Adrenal gland (tissue), 12 donors: ENCODE measurements around the gene TBC1D1. TPM values are rescaled to one million over a fixed set of nuclear protein-coding genes. Genes with fewer than 3 reads are reported as not detected.

Source experiments
- DNase-seq, 7 donors: peaks; one replicate each; pipeline ENCODE4 v3.0.0-alpha.2; 2019 to 2020
- H3K27ac ChIP-seq, 5 donors: fragments of 200-600 bp; sonication (generic) in 4 of 5; 1 replicate in 3 of 5; 2 replicates in 2 of 5; pipeline versions ENCODE4 v1.5.1 to v1.8.0; 2016 to 2020; ENCODE audit warnings: mild to moderate bottlenecking in 1 of 5
- H3K27me3 ChIP-seq: fragments of 200-600 bp; 2 replicates; pipeline ENCODE4 v1.8.0; 2021
- H3K36me3 ChIP-seq, 2 donors: fragments of 200-600 bp; replicated peaks in 1 of 2; 1 replicate in 1 of 2; 2 replicates in 1 of 2; pipeline versions ENCODE4 v1.5.1 to v1.8.0; 2018 to 2022
- H3K4me1 ChIP-seq, 2 donors: fragments of 200-600 bp; replicated peaks in 1 of 2; 1 replicate in 1 of 2; 2 replicates in 1 of 2; pipeline versions ENCODE4 v1.5.1 to v1.8.0; 2018 to 2021
- H3K4me3 ChIP-seq, 4 donors: fragments of 200-600 bp; sonication (generic) in 3 of 4; one replicate each; pipeline ENCODE4 v1.5.1; 2016 to 2018
- H3K9me3 ChIP-seq, 3 donors: fragments of 200-600 bp; sonication (generic) in 1 of 3; replicated peaks in 1 of 3; 1 replicate in 2 of 3; 2 replicates in 1 of 3; pipeline versions ENCODE4 v1.5.1 to v1.8.0; 2016 to 2021
- CTCF ChIP-seq, 6 experiments: fragments of 450-650 bp in 4 of 6; fragments of 200-600 bp in 2 of 6; sonication (generic) in 1 of 6; IDR thresholded peaks; 1 replicate in 5 of 6; 2 replicates in 1 of 6; pipeline versions ENCODE4 v1.5.1 to v1.8.0; 2016 to 2021; ENCODE audit warnings: antibody characterized with exemption in 6 of 6, mild to moderate bottlenecking in 2 of 6, moderate library complexity in 1 of 6
- POLR2A ChIP-seq, 2 donors: fragments of 450-650 bp; IDR thresholded peaks; one replicate each; pipeline ENCODE4 v1.6.1; 2017; ENCODE audit warnings: antibody characterized with exemption in 2 of 2, mild to moderate bottlenecking in 2 of 2, moderate library complexity in 1 of 2
- WGBS, 4 donors: extraction: QIAGEN DNeasy Blood & Tissue Kit in 2 of 4; methylation state at CpG; one replicate each; pipeline versions ENCODE4 v1.1.5 to v1.1.7; 2013 to 2017; 5-methylcytosine and 5-hydroxymethylcytosine counted together
- intact Hi-C, 2 donors: fragments of 100-400 bp; cut with DNase I; formaldehyde crosslinking; loops; one replicate each; pipeline versions ENCODE4 v1.14.1 to v1.15.0; 2022 to 2023
- polyA plus RNA-seq, 3 donors: library from polyadenylated mRNA; stranded (reverse); fragments of 200-250 nt in 2 of 3; fragments of 350-450 nt in 1 of 3; fragmentation: Illumina TruSeq in 1 of 3; extraction: RNeasy Lipid Tissue Mini Kit (QIAGEN cat#74804) in 1 of 3; gene quantifications; one replicate each; pipeline ENCODE4 v1.2.3, GENCODE V29; 2013 to 2014
- total RNA-seq, 9 donors: library from RNA; depleted of rRNA in 4 of 9; stranded (reverse); fragments of >200 nt in 4 of 9; fragments of 120-200 nt in 1 of 9; fragmentation: NEBNext Ultra II Directional in 1 of 9; extraction: Animal tissue kit (Norgen Biotek cat#: 25700) in 1 of 9; gene quantifications; one replicate each; pipeline versions ENCODE4 v1.1.0 to v1.2.4, GENCODE V29; 2013 to 2023
- donor health status: healthy with polysubstance abuse.
- donor health status: Bipolar disorder and iron deficiency.
- donor health status: DM: yes; HTN: yes; CAD: no.
- donor health status: DM: no; HTN: no; CAD: no.
- donor health status: DM: no; HTN: no; CAD: no.
- donor health status: DM: yes; HTN: yes; CAD: no.

Gene TBC1D1
- total and polyA plus RNA-seq, 12 donors: 16.3 to 77.3 (median 25.7) TPM

- 65 to 82% (median 71%) methylated on average over 4 of the region's 4 CpGs for WGBS, 4 donors
- intact Hi-C loops: no loop called here
- H3K4me3 ChIP-seq: no peak overlapping the region
- H3K4me1 ChIP-seq: no peaks in the 10 kb centered on the region
- H3K27ac ChIP-seq: no peak overlapping the region
- H3K9me3 ChIP-seq: no peaks in the 10 kb centered on the region
- no peak for TF ChIP-seq POLR2A (IDR thresholded peaks at IDR 0.05)
- no peak for TF ChIP-seq CTCF (IDR thresholded peaks at IDR 0.05)
- no peak for DNase-seq
- H3K27me3 ChIP-seq: no peaks in the 10 kb centered on the region
- H3K36me3 ChIP-seq: no peaks in the 10 kb centered on the region
These were observed 66.1 kb downstream of the TBC1D1 start for GRCh38 chr4:37956941-37957340.

GRCh38 chr4:37958932-37959331, 68.0 kb downstream of the TBC1D1 start:
- Histone ChIP-seq H3K4me1 (no peaks in the 10 kb centered on the region), H3K9me3 (no peaks in the 10 kb centered on the region), H3K4me3 (no peak overlapping the region), H3K27ac (no peak overlapping the region), H3K27me3 (no peaks in the 10 kb centered on the region), H3K36me3 (no peaks in the 10 kb centered on the region)
- intact Hi-C loops: no loop called here
- TF ChIP-seq POLR2A (IDR thresholded peaks at IDR 0.05) (no peak), CTCF (IDR thresholded peaks at IDR 0.05) (no peak)
- no peak for DNase-seq
- 76 to 92% (median 83%) methylated on average over 6 of the region's 6 CpGs for WGBS, 4 donors

- no peak within 1 kb of the TSS for H3K4me3 ChIP-seq
- intact Hi-C loops: no loop called here
- WGBS, 4 donors: 88 to 92% (median 90%) methylated on average over 5 of the region's 5 CpGs
- TF ChIP-seq POLR2A (IDR thresholded peaks at IDR 0.05) (no peak), CTCF (IDR thresholded peaks at IDR 0.05) (no peak)
- DNase-seq: no peak
- H3K36me3 ChIP-seq: no peaks in the 10 kb centered on the region
- H3K27ac ChIP-seq: no peak within 1 kb of the TSS
- no peaks in the 10 kb centered on the region for H3K9me3 ChIP-seq
- no peaks in the 10 kb centered on the region for H3K4me1 ChIP-seq
- no peaks in the 10 kb centered on the region for H3K27me3 ChIP-seq
These were observed 69.2 kb downstream of the TBC1D1 start, which contains the start of gene PTTG2 for GRCh38 chr4:37960098-37960497. Gene PTTG2, plus strand, starts transcription at chr4:37960398. Its CDS starts 37 bp downstream, at chr4:37960435.

GRCh38 chr4:37960679-37961450, 70.0 kb downstream of the TBC1D1 start:
- DNase-seq: no peak
- no peak overlapping the region for H3K4me3 ChIP-seq
- H3K27me3 ChIP-seq: no peaks in the 10 kb centered on the region
- H3K27ac ChIP-seq: no peak overlapping the region
- H3K36me3 ChIP-seq: no peaks in the 10 kb centered on the region
- H3K4me1 ChIP-seq: no peaks in the 10 kb centered on the region
- 59 to 75% (median 72%) methylated on average over 5 of the region's 5 CpGs for WGBS, 4 donors
- H3K9me3 ChIP-seq: no peaks in the 10 kb centered on the region
- TF ChIP-seq CTCF (IDR thresholded peaks at IDR 0.05): no peak
- no peak for TF ChIP-seq POLR2A (IDR thresholded peaks at IDR 0.05)
- intact Hi-C loops: no loop called here
